RWPE2 (cell line): Measurements from ENCODE around the gene GLYR1.
"Not testable (repeated sequence)": the region's sequence is repeated elsewhere in the genome, so short reads cannot be mapped to it uniquely, and the experiment has no call there.

Experiments
- ATAC-seq: fragments of 200-7000 bp; cut with Tn5 transposase; 3 replicates; pipeline ENCODE4 v1.9.1; 2021; ENCODE audit warnings: low read depth
- DNase-seq: peaks from one replicate; pipeline ENCODE4 v3.0.0-alpha.2; 2020; ENCODE audit warnings: low spot score
- H3K27ac ChIP-seq: fragments of 450-650 bp; 2 replicates; pipeline ENCODE4 v1.5.1; 2017; ENCODE audit warnings: mild to moderate bottlenecking; ENCODE audit not compliant: poor library complexity, severe bottlenecking
- H3K27me3 ChIP-seq: fragments of 250-450 bp; sonication (Bioruptor Pico); 2 replicates; pipeline ENCODE4 v1.5.1; 2021; ENCODE audit warnings: mild to moderate bottlenecking, moderate library complexity; ENCODE audit not compliant: insufficient read depth, poor library complexity, severe bottlenecking
- H3K36me3 ChIP-seq: fragments of 250-450 bp; sonication (Bioruptor Pico); 2 replicates; pipeline ENCODE4 v1.5.1; 2020; ENCODE audit warnings: low read depth, mild to moderate bottlenecking, moderate library complexity
- H3K4me1 ChIP-seq: fragments of 250-450 bp; sonication (Bioruptor Pico); 2 replicates; pipeline ENCODE4 v1.5.1; 2021; ENCODE audit warnings: mild to moderate bottlenecking, moderate library complexity; ENCODE audit not compliant: insufficient read depth, poor library complexity, severe bottlenecking
- H3K4me3 ChIP-seq: fragments of 250-450 bp; sonication (Bioruptor Pico); 2 replicates; pipeline ENCODE4 v1.5.1; 2021; ENCODE audit warnings: mild to moderate bottlenecking, moderate library complexity; ENCODE audit not compliant: severe bottlenecking
- H3K9me3 ChIP-seq: fragments of 250-450 bp; sonication (Bioruptor Pico); 2 replicates; pipeline ENCODE4 v1.5.1; 2021; ENCODE audit warnings: mild to moderate bottlenecking, moderate library complexity; ENCODE audit not compliant: severe bottlenecking
- CTCF ChIP-seq: fragments of 450-650 bp; IDR thresholded peaks from one replicate; pipeline ENCODE4 v1.5.1; 2017; ENCODE audit warnings: mild to moderate bottlenecking, moderate library complexity; ENCODE audit not compliant: poor library complexity, severe bottlenecking

GLYR1 gene

GRCh38 chr16:4785758-4786433 lies 61.2 kb downstream of the GLYR1 start:
- H3K36me3 ChIP-seq: no peaks in the 10 kb centered on the region

GRCh38 chr16:4784444-4784987 lies 62.6 kb downstream of the GLYR1 start:
- DNase-seq, ATAC-seq, H3K4me1 ChIP-seq, H3K36me3 ChIP-seq, H3K9me3 ChIP-seq, H3K27me3 ChIP-seq, H3K4me3 ChIP-seq, H3K27ac ChIP-seq: not testable (repeated sequence)

More at GRCh38 chr16:4785758-4786433, 61.2 kb downstream of the GLYR1 start:
- H3K27me3 ChIP-seq: no peaks in the 10 kb centered on the region
- no peak overlapping the region for H3K4me3 ChIP-seq
- TF ChIP-seq CTCF: no peak
- no peak for ATAC-seq
- no peak overlapping the region for H3K27ac ChIP-seq
- DNase-seq: no peak
- no peaks in the 10 kb centered on the region for H3K4me1 ChIP-seq
- no peaks in the 10 kb centered on the region for H3K9me3 ChIP-seq

GRCh38 chr16:4783951-4784336 lies 63.1 kb downstream of the GLYR1 start:
- no peak for TF ChIP-seq CTCF
- DNase-seq (no peak), ATAC-seq (no peak)
- no peak overlapping the region for H3K27ac ChIP-seq
- no peaks in the 10 kb centered on the region for H3K36me3 ChIP-seq
- no peak overlapping the region for H3K4me3 ChIP-seq
- no peaks in the 10 kb centered on the region for H3K4me1 ChIP-seq
- H3K27me3 ChIP-seq: no peaks in the 10 kb centered on the region
- H3K9me3 ChIP-seq: no peaks in the 10 kb centered on the region

GRCh38 chr16:4783251-4783950 lies 63.7 kb downstream of the GLYR1 start:
- no peak for ATAC-seq
- H3K9me3 ChIP-seq: no peaks in the 10 kb centered on the region
- TF ChIP-seq CTCF: no peak

GRCh38 chr16:4780235-4780634 lies 66.9 kb downstream of the GLYR1 start:
- Histone ChIP-seq H3K27ac (no peak overlapping the region), H3K9me3 (no peaks in the 10 kb centered on the region), H3K36me3 (no peaks in the 10 kb centered on the region), H3K27me3 (no peaks in the 10 kb centered on the region), H3K4me1 (no peaks in the 10 kb centered on the region), H3K4me3 (no peak overlapping the region)
- no peak for TF ChIP-seq CTCF
- ATAC-seq (no peak), DNase-seq (no peak)

More at GRCh38 chr16:4783251-4783950, 63.7 kb downstream of the GLYR1 start:
- Histone ChIP-seq H3K27ac (no peak overlapping the region), H3K36me3 (no peaks in the 10 kb centered on the region), H3K4me3 (no peak overlapping the region), H3K27me3 (no peaks in the 10 kb centered on the region), H3K4me1 (no peaks in the 10 kb centered on the region)
- DNase-seq: no peak
